HEK293T (cell line): ENCODE data around the gene SLC10A4.

ENCODE experiments used
- BHLHE40 ChIP-seq: fragments of 450-650 bp; IDR thresholded peaks from 2 replicates; pipeline ENCODE4 v1.6.1; 2016; ENCODE audit warnings: mild to moderate bottlenecking, moderate library complexity, borderline replicate concordance
- CTBP1 ChIP-seq: fragments of 450-650 bp; IDR thresholded peaks from 2 replicates; pipeline ENCODE4 v1.6.1; 2016; ENCODE audit warnings: borderline replicate concordance
- FOXA1 ChIP-seq: fragments of 450-650 bp; IDR thresholded peaks from 2 replicates; pipeline ENCODE4 v1.6.1; 2016; ENCODE audit warnings: mild to moderate bottlenecking
- FOXK2 ChIP-seq: fragments of 450-650 bp; IDR thresholded peaks from 2 replicates; pipeline ENCODE4 v1.6.1; 2016; ENCODE audit warnings: mild to moderate bottlenecking
- FOXM1 ChIP-seq: fragments of 450-650 bp; IDR thresholded peaks from 2 replicates; pipeline ENCODE4 v1.6.1; 2017; ENCODE audit warnings: mild to moderate bottlenecking, borderline replicate concordance
- SP1 ChIP-seq: fragments of 450-650 bp; IDR thresholded peaks from 2 replicates; pipeline ENCODE4 v1.6.1; 2017
- SUZ12 ChIP-seq: fragments of 450-650 bp; IDR thresholded peaks from 2 replicates; pipeline ENCODE4 v1.6.1; 2016; ENCODE audit warnings: mild to moderate bottlenecking
- TARDBP ChIP-seq: fragments of 450-650 bp; IDR thresholded peaks from 2 replicates; pipeline ENCODE4 v1.6.1; 2016
- TF ChIP-seq, protein P1 (sequence below): fragments of 450-650 bp; IDR thresholded peaks from 2 replicates; pipeline ENCODE4 v1.6.1; 2016

GRCh38 chr4:48439988-48440387 lies 43.2 kb upstream of the SLC10A4 start:
- TF ChIP-seq SP1, result no peak
- TF ChIP-seq TARDBP, result no peak
- TF ChIP-seq, protein P1, sequence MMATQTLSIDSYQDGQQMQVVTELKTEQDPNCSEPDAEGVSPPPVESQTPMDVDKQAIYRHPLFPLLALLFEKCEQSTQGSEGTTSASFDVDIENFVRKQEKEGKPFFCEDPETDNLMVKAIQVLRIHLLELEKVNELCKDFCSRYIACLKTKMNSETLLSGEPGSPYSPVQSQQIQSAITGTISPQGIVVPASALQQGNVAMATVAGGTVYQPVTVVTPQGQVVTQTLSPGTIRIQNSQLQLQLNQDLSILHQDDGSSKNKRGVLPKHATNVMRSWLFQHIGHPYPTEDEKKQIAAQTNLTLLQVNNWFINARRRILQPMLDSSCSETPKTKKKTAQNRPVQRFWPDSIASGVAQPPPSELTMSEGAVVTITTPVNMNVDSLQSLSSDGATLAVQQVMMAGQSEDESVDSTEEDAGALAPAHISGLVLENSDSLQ, result no peak
- TF ChIP-seq BHLHE40, result no peak
- no peak for TF ChIP-seq FOXM1
- no peak for TF ChIP-seq CTBP1
- no peak for TF ChIP-seq SUZ12
- no peak for TF ChIP-seq FOXK2
- no peak for TF ChIP-seq FOXA1
